ENCODE results near the gene SLC16A11.

The SLC16A11 gene

DNA sequence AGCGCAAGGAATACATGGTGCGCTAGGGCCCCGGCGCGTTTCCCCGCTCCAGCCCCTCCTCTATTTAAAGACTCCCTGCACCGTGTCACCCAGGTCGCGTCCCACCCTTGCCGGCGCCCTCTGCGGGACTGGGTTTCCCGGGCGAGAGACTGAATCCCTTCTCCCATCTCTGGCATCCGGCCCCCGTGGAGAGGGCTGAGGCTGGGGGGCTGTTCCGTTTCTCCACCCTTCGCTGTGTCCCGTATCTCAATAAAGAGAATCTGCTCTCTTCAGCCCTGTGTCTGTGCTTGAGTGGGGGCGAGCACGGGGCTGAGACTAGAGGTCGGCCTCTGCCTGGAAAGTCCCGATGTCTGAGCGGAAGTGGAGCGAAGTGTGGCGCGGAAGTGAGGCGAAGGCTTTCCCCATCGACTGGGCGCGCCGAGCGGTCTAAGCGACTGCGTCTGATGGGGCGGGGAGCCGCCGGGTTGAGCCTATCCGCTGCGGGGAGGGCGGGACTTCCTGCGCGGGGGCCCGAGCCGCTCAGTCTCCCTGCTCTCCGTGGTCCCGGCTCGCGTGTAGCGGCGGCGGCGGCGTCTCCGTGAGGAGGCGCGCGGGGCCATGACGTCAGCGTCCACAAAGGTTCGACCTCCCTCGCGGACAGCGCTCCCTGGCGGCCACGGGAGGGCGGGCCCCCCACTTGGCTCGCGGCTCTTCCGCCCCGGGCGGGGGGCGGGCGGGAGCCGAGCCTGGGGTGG, 29.5 kb downstream of the SLC16A11 start:
- no peaks in the 10 kb centered on the region for H3K27me3 Mint-ChIP-seq
- H3K4me1 Mint-ChIP-seq (ENCODE audit: low read depth) = peaks cover 65% of the 10 kb centered on the region
- DNase-seq = peak; percentile 97
- H3K27ac Mint-ChIP-seq = peak overlapping the region; percentile 100
- peak overlapping the region; percentile 98 for H3K4me3 Mint-ChIP-seq
- peaks cover 70% of the 10 kb centered on the region for H3K36me3 Mint-ChIP-seq (ENCODE audit: low read depth)
- H3K9me3 Mint-ChIP-seq = no peaks in the 10 kb centered on the region

DNA sequence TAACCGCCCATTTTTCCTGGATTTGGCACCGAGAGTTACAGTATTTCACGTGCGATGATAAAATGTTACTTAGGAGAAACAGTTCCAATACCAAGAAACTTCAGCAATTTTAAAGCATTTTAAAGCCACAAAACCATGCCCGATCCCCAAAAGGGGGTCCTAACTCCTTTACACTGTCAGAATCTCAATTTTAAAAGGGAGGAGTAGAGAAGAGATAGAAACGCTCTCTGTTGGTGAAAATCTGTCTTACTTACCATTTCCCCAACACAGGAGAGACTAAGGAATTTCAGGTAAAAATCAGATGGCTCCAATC, 32.0 kb downstream of the SLC16A11 start:
- DNase-seq = no peak
- peaks cover 63% of the 10 kb centered on the region for H3K4me1 Mint-ChIP-seq (ENCODE audit: low read depth)
- H3K27ac Mint-ChIP-seq = peak overlapping the region; percentile 100
- no peaks in the 10 kb centered on the region for H3K9me3 Mint-ChIP-seq
- H3K36me3 Mint-ChIP-seq (ENCODE audit: low read depth) = peaks cover 75% of the 10 kb centered on the region
- peak overlapping the region; percentile 98 for H3K4me3 Mint-ChIP-seq
- H3K27me3 Mint-ChIP-seq = no peaks in the 10 kb centered on the region

DNA sequence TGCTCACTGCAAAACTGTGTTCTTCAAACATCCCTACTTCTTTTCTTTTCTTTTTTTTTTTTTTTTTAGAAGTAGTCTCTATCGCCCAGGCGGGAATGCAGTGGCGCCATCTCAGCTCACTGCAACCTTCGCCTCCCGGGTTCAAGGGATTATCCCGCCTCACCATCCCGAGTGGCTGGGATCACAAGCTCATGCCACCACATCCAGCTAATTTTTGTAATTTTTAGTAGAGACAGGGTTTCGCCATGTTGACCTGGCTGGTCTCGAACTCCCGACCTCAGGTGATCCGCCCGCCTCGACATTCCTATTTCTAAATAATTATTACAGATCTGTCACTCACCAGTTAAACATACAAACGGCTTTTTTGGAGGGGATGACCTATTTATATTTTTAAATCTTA, 32.5 kb downstream of the SLC16A11 start:
- peaks cover 58% of the 10 kb centered on the region for H3K4me1 Mint-ChIP-seq (ENCODE audit: low read depth)
- H3K36me3 Mint-ChIP-seq (ENCODE audit: low read depth) = peaks cover 74% of the 10 kb centered on the region
- no peak for DNase-seq
- H3K27me3 Mint-ChIP-seq = no peaks in the 10 kb centered on the region
- peak overlapping the region; percentile 100 for H3K27ac Mint-ChIP-seq
- peak overlapping the region; percentile 98 for H3K4me3 Mint-ChIP-seq
- no peaks in the 10 kb centered on the region for H3K9me3 Mint-ChIP-seq

DNA sequence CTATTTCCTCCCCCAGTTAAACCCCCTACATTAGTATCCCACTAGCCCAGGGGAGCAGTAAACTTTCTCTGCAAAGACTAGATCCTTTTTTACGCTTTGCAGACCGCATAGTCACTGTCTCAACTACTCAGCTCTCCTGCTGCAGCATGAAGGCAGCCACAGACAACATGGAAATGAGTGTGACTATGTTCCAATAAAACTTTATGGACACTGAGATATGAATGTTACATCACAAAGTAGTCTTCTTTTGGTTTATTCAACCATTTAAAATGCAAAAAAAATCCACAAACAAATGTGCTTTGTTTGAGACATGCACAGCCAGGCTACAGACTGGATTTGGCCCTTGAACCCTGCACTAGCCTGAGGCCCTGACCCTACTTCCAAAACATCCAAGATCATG, 33.4 kb downstream of the SLC16A11 start:
- H3K36me3 Mint-ChIP-seq (ENCODE audit: low read depth) = peaks cover 70% of the 10 kb centered on the region
- peaks cover 49% of the 10 kb centered on the region for H3K4me1 Mint-ChIP-seq (ENCODE audit: low read depth)

DNA sequence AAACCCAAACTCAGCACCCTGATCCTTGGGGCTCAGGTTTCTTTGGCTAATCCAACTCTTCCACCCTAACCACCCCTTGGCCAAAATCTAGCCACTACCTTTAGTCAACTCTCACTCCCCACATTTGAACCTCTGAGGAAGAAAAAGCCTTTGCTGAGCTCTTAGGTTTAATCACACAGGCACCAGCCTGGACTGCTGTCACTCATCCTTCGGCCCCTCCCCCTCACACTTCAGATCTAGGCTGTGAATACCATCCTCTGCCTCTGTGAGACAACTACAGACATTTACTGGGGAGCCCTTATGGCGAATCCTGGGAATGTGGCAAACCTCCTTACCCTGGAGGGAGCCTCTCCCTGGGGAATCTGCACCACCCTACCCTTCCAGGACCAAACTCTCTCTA, 36.7 kb downstream of the SLC16A11 start:
- H3K4me1 Mint-ChIP-seq (ENCODE audit: low read depth) = peaks cover 48% of the 10 kb centered on the region
- H3K36me3 Mint-ChIP-seq (ENCODE audit: low read depth) = peaks cover 59% of the 10 kb centered on the region
- no peak overlapping the region for H3K4me3 Mint-ChIP-seq
- no peak for DNase-seq
- H3K27ac Mint-ChIP-seq = peak overlapping the region; percentile 41
- H3K9me3 Mint-ChIP-seq = no peaks in the 10 kb centered on the region
- H3K27me3 Mint-ChIP-seq = no peaks in the 10 kb centered on the region

More for the DNA sequence above, 33.4 kb downstream of the SLC16A11 start:
- no peaks in the 10 kb centered on the region for H3K27me3 Mint-ChIP-seq
- H3K27ac Mint-ChIP-seq = peak overlapping the region; percentile 80
- H3K9me3 Mint-ChIP-seq = no peaks in the 10 kb centered on the region
- H3K4me3 Mint-ChIP-seq = peak overlapping the region; percentile 63
- no peak for DNase-seq

DNA sequence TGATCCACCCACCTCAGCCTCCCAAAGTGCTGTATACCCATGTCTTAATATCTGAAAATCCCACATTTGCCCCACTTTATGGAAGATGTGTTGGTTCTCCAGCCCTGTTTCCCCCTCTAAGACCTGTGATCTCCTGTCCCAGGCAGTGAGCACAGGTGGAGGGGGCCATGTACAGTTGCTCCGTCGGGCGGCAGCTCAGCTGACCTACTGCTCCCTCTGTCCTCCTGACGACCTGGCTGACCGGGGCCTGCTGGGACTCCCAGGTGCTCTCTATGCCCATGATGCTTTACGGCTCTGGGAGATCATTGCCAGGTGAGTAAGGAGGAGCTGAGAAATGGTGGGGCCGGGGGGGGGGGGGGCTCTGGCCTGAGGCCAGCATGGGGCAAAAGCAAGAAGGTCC, 38.2 kb downstream of the SLC16A11 start:
- Mint-ChIP-seq H3K9me3 (no peaks in the 10 kb centered on the region), H3K4me1 (ENCODE audit: low read depth) (peaks cover 36% of the 10 kb centered on the region), H3K27me3 (no peaks in the 10 kb centered on the region), H3K27ac (no peak overlapping the region), H3K4me3 (no peak overlapping the region), H3K36me3 (ENCODE audit: low read depth) (peaks cover 63% of the 10 kb centered on the region)
- DNase-seq = no peak

DNA sequence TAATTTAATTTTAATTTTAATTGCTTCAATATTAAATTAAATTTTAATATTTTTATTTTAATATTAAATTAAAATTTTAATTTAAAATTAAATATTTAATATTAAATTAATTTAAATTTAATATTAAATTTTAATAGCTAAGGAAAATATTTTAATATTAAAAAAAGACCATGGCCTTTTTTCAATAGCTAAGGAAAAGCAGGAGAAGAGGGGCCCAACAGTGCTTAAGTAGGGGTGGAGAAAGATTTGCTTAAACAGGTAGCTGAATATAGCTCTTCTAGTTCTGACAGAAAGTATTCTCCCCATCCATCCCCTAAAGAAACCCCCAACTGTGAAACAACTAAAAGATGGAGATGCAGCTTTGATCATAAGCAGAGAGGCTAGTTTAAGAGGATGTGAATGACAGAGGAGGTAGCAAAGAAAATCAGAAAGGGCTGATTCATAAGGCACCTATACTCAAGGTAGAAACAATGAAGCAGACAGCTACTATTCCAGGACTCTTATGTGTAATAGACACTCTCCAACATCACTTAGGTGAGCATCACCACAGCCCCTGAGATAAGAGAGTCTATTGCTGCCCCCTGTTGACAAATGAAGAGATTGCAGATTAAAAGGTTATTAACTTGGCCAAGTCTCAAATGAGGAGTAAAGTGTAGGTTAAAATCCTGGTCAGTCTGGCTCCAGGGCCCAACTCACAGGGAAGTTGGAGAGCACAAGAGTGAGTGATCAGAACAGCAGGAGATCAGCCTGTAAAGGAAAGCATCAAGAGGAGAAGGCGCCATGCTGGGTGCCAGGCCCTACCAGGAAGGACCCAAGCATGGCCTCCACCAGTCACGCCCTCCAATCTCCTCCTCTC, 39.3 kb downstream of the SLC16A11 start:
- Mint-ChIP-seq H3K4me3 (no peak overlapping the region), H3K36me3 (ENCODE audit: low read depth) (peaks cover 65% of the 10 kb centered on the region), H3K27me3 (no peaks in the 10 kb centered on the region), H3K4me1 (ENCODE audit: low read depth) (peaks cover 25% of the 10 kb centered on the region), H3K9me3 (no peaks in the 10 kb centered on the region), H3K27ac (peak overlapping the region; percentile 16)
- peak; percentile 49 for DNase-seq

DNA sequence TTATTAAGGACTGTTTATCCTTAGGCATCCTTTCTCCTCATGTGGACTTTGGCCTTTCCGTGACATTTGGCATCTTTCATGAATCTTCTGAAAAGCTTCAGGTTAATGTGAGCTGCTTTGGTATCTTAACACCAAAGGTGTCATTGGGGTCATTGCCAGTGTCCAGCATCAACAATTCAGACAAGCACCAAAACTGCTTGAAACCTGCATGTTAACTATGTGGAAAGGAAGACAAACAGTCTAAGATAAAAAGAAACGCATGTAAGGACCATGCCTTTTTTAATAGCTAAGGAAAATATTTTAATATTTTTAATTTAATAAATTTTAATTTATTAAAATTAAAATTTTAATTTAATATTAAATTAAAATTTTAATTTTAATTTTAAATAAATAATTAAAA, 40.1 kb downstream of the SLC16A11 start:
- H3K9me3 Mint-ChIP-seq = no peaks in the 10 kb centered on the region
- peaks cover 16% of the 10 kb centered on the region for H3K4me1 Mint-ChIP-seq (ENCODE audit: low read depth)
- no peak for DNase-seq
- no peaks in the 10 kb centered on the region for H3K27me3 Mint-ChIP-seq
- H3K36me3 Mint-ChIP-seq (ENCODE audit: low read depth) = peaks cover 66% of the 10 kb centered on the region
- H3K27ac Mint-ChIP-seq = no peak overlapping the region
- H3K4me3 Mint-ChIP-seq = no peak overlapping the region

- Mint-ChIP-seq H3K4me1 (ENCODE audit: low read depth) (peaks cover 17% of the 10 kb centered on the region), H3K27me3 (no peaks in the 10 kb centered on the region), H3K36me3 (ENCODE audit: low read depth) (peaks cover 72% of the 10 kb centered on the region), H3K9me3 (no peaks in the 10 kb centered on the region), H3K4me3 (no peak overlapping the region), H3K27ac (peak overlapping the region; percentile 13)
- no peak for DNase-seq
These were observed 41.4 kb downstream of the SLC16A11 start for GRCh38 chr17:7002288-7003047.

DNA sequence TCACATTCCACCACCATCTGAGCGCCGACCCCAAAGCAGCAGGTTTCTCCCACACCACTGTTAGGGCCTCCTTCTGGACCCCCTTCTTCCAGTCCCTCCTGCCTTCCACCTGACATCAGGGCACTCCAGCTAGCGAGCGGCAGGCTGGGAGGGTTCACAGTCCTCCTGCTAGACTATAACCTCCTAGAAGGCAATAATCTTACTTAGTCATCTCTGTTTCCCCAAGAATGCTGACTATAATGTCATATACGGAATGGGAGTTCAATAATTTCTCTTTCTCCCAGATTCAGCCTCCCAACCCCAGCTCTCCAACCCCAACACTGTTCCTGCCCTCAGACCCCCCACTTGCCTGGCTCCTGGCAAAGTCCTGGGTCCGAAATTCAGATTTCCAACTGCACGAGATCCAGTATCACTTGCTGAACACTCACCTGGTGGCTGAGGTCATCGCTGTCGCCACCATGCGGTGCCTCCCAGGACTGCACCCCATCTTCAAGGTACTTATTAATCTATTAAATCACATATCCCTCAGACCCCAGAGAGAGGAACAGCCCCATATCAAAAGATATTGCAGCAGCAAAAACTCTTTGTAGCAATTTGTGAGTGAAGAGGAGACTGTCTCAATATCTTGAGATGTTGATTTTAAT, 42.5 kb downstream of the SLC16A11 start:
- Mint-ChIP-seq H3K27me3 (no peaks in the 10 kb centered on the region), H3K27ac (no peak overlapping the region), H3K36me3 (ENCODE audit: low read depth) (peaks cover 72% of the 10 kb centered on the region), H3K9me3 (no peaks in the 10 kb centered on the region), H3K4me3 (no peak overlapping the region), H3K4me1 (ENCODE audit: low read depth) (peaks cover 15% of the 10 kb centered on the region)
- peak; percentile 64 for DNase-seq

DNA sequence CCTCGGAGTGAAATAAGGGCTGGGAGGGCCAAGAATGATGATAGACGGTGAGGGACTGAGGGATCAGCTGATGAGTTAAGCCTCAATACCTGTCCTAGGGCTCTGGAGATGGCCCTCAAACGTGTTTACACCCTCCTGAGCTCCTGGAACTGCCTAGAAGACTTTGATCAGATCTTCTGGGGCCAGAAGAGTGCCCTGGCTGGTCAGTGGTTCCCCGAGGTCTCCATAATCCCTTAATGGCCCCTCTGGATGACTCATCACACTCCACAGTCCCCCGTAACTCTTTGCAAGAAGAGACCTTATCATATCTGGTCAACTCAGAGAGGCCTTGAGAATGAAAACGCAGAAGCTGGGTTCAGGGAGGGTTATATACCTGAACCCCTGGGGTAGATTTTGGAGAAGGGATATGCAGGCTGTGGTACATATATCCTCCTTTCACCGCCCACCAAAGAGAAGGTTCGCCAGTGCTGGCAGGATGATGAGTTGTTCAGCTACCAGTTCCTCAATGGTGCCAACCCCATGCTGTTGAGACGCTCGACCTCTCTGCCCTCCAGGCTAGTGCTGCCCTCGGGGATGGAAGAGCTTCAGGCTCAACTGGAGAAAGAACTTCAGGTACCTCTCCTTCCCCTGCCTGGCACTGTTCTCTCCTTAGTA, 44.9 kb downstream of the SLC16A11 start:
- Mint-ChIP-seq H3K36me3 (ENCODE audit: low read depth) (peaks cover 68% of the 10 kb centered on the region), H3K9me3 (no peaks in the 10 kb centered on the region), H3K27me3 (no peaks in the 10 kb centered on the region), H3K27ac (no peak overlapping the region), H3K4me3 (no peak overlapping the region), H3K4me1 (ENCODE audit: low read depth) (peaks cover 7% of the 10 kb centered on the region)
- no peak for DNase-seq

DNA sequence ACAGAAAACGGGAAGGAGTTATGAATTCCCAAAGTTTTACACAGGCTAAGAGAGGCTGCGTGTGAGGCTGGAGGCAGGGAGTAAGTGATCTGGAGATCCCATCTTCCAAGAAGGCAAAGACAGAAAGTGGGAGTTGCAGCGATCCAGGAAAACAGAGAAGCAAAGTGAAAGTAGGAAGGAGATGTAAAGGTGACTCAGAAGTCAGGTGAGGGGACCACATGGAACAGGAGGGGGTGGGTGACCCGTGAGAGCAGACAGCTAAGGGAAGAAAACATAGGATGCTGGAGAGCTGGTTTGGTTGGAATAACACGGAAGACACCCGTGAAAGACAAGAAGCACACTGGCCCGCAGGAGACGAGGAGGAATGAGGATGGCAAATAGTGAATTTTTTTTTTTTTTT, 46.7 kb downstream of the SLC16A11 start:
- DNase-seq = no peak
- no peak overlapping the region for H3K27ac Mint-ChIP-seq
- peaks cover 7% of the 10 kb centered on the region for H3K4me1 Mint-ChIP-seq (ENCODE audit: low read depth)
- H3K36me3 Mint-ChIP-seq (ENCODE audit: low read depth) = peaks cover 57% of the 10 kb centered on the region
- no peak overlapping the region for H3K4me3 Mint-ChIP-seq
- no peaks in the 10 kb centered on the region for H3K9me3 Mint-ChIP-seq
- no peaks in the 10 kb centered on the region for H3K27me3 Mint-ChIP-seq

- DNase-seq = no peak
- peaks cover 7% of the 10 kb centered on the region for H3K4me1 Mint-ChIP-seq (ENCODE audit: low read depth)
- no peaks in the 10 kb centered on the region for H3K9me3 Mint-ChIP-seq
These were observed 47.5 kb downstream of the SLC16A11 start for GRCh38 chr17:6996256-6997011.

More at GRCh38 chr17:6996256-6997011, 47.5 kb downstream of the SLC16A11 start:
- Mint-ChIP-seq H3K36me3 (ENCODE audit: low read depth) (peaks cover 50% of the 10 kb centered on the region), H3K27me3 (no peaks in the 10 kb centered on the region), H3K27ac (no peak overlapping the region), H3K4me3 (no peak overlapping the region)
